Measurements from ENCODE around the gene CFAP53. TPM values are rescaled to one million over a fixed set of nuclear protein-coding genes. Genes with fewer than 3 reads are reported as not detected.
A peak's percentile ranks its signal among the peaks of the same experiment; 100 is the strongest.

CFAP53 gene
- total RNA-seq, 2 experiments from 2014 or later, result 0.37 to 0.44 TPM

GRCh38 chr18:50209311-50209710 is 57.0 kb downstream of the CFAP53 start:
- Mint-ChIP-seq H3K4me3 (no peak overlapping the region), H3K9me3 (ENCODE audit: low read depth) (no peaks in the 10 kb centered on the region), H3K4me1 (peaks cover 2% of the 10 kb centered on the region), H3K27me3 (peaks cover 31% of the 10 kb centered on the region), H3K27ac (no peak overlapping the region), H3K36me3 (ENCODE audit: low read depth) (no peaks in the 10 kb centered on the region)
- DNase-seq (no peak), ATAC-seq (no peak)
- CTCF ChIA-PET, result interaction anchor here (1.6 kb wide), 1 partner anchor 9 kb away, joined by 7 read pairs; no protein-coding TSS in a partner anchor
- intact Hi-C loops (cut with DNase I, micrococcal nuclease), result no loop called here
- POLR2A ChIA-PET, result no interaction called here

DNA sequence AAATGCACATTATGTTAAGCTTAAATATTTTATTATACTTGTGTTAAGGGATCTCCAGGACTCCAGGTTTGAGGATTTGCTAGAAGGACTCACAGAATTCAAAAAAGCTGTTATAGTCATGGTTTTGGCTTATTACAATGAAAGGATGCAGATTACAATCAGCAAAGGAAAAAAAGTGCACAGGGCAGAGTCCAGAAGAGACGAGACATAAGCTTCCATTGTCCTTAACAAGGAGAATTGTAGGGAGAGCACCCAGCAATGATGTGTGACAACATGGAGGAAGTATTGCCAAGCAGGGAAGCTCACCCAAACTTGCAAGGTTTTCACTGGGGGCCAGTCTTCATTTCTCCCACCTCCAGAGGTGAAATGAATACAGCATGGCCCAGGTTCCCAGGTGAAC is 58.6 kb downstream of the CFAP53 start:
- Mint-ChIP-seq H3K27ac (no peak overlapping the region), H3K36me3 (ENCODE audit: low read depth) (no peaks in the 10 kb centered on the region), H3K4me3 (no peak overlapping the region), H3K4me1 (peaks cover 9% of the 10 kb centered on the region), H3K27me3 (peaks cover 41% of the 10 kb centered on the region), H3K9me3 (ENCODE audit: low read depth) (no peaks in the 10 kb centered on the region)
- ATAC-seq (no peak), DNase-seq (no peak)
- intact Hi-C loops (cut with DNase I, micrococcal nuclease), result no loop called here
- POLR2A ChIA-PET, result no interaction called here
- CTCF ChIA-PET, result interaction anchor here (0.8 to 1.6 kb wide), 3 partner anchors 11 to 541 kb away, joined by 3 to 7 read pairs (median 5); partner anchors contain the start of gene MYO5B

- Mint-ChIP-seq H3K4me1 (peaks cover 9% of the 10 kb centered on the region), H3K4me3 (no peak overlapping the region), H3K27me3 (peaks cover 43% of the 10 kb centered on the region), H3K36me3 (ENCODE audit: low read depth) (no peaks in the 10 kb centered on the region), H3K9me3 (ENCODE audit: low read depth) (peaks cover 5% of the 10 kb centered on the region), H3K27ac (no peak overlapping the region)
- ChIA-PET CTCF (interaction anchor here (0.7 to 3.4 kb wide), 10 partner anchors 13 to 693 kb away, joined by 3 to 21 read pairs (median 4); no protein-coding TSS in a partner anchor), POLR2A (no interaction called here)
- ATAC-seq, result no peak
- DNase-seq, result peak; percentile 56
- intact Hi-C loops (cut with DNase I, micrococcal nuclease), result loop anchor here (2.0 to 5.0 kb wide), 3 partner anchors 153 to 197 kb away; no protein-coding TSS in a partner anchor
Measured at GRCh38 chr18:50203801-50204604, 62.3 kb downstream of the CFAP53 start.

- ChIA-PET CTCF (interaction anchor here (1.1 to 3.4 kb wide), 2 partner anchors 9 to 14 kb away, joined by 3 to 21 read pairs; no protein-coding TSS in a partner anchor), POLR2A (no interaction called here)
- peaks cover 9% of the 10 kb centered on the region for H3K4me1 Mint-ChIP-seq
- peaks cover 5% of the 10 kb centered on the region for H3K9me3 Mint-ChIP-seq (ENCODE audit: low read depth)
- intact Hi-C loops (cut with DNase I, micrococcal nuclease), result loop anchor here (5.0 kb wide), 2 partner anchors 156 to 194 kb away; no protein-coding TSS in a partner anchor
- H3K36me3 Mint-ChIP-seq (ENCODE audit: low read depth), result no peaks in the 10 kb centered on the region
- H3K27me3 Mint-ChIP-seq, result peaks cover 56% of the 10 kb centered on the region
- DNase-seq (no peak), ATAC-seq (no peak)
- no peak overlapping the region for H3K4me3 Mint-ChIP-seq
- H3K27ac Mint-ChIP-seq, result no peak overlapping the region
Measured at GRCh38 chr18:50201476-50202018, 64.7 kb downstream of the CFAP53 start.

GRCh38 chr18:50199921-50200320 is 66.4 kb downstream of the CFAP53 start:
- Mint-ChIP-seq H3K36me3 (ENCODE audit: low read depth) (no peaks in the 10 kb centered on the region), H3K4me1 (peaks cover 12% of the 10 kb centered on the region), H3K27me3 (peaks cover 58% of the 10 kb centered on the region), H3K9me3 (ENCODE audit: low read depth) (peaks cover 5% of the 10 kb centered on the region), H3K4me3 (no peak overlapping the region), H3K27ac (no peak overlapping the region)
- intact Hi-C loops (cut with DNase I, micrococcal nuclease), result loop anchor here (5.0 to 10.0 kb wide), 6 partner anchors 88 to 685 kb away; no protein-coding TSS in a partner anchor
- DNase-seq (no peak), ATAC-seq (no peak)
- CTCF ChIA-PET, result no interaction called here
- POLR2A ChIA-PET, result no interaction called here

DNA sequence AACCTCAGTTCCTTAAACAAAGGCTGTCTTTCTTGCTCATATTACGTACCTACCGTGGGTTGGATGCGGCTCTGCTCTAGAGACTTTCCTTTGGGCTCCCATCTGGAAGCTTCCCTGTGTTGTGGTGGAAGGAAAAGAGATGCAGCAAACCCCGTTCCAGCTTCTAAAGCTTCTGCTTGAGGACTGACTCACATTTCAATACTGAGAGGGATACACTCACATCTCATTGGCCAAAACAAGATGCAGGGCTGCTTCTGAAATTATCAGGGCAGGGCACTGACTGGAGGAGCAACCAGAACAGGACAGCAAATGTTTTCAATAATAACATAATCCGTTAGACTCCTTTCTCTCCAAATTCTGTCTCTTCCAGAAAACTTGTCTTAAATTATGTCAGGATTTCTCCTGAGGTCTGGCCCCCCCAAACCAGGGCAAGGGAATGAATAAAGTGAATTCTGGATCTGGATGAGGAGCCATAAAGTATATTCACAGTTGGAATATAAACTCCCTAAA is 66.9 kb downstream of the CFAP53 start:
- H3K27me3 Mint-ChIP-seq, result peaks cover 54% of the 10 kb centered on the region
- H3K4me3 Mint-ChIP-seq, result no peak overlapping the region
- DNase-seq (no peak), ATAC-seq (no peak)
- peaks cover 10% of the 10 kb centered on the region for H3K4me1 Mint-ChIP-seq
- H3K36me3 Mint-ChIP-seq (ENCODE audit: low read depth), result no peaks in the 10 kb centered on the region
- ChIA-PET CTCF (no interaction called here), POLR2A (no interaction called here)
- intact Hi-C loops (cut with DNase I, micrococcal nuclease), result loop anchor here (5.0 to 10.0 kb wide), 4 partner anchors 87 to 685 kb away; no protein-coding TSS in a partner anchor
- H3K9me3 Mint-ChIP-seq (ENCODE audit: low read depth), result peaks cover 5% of the 10 kb centered on the region
- no peak overlapping the region for H3K27ac Mint-ChIP-seq

DNA sequence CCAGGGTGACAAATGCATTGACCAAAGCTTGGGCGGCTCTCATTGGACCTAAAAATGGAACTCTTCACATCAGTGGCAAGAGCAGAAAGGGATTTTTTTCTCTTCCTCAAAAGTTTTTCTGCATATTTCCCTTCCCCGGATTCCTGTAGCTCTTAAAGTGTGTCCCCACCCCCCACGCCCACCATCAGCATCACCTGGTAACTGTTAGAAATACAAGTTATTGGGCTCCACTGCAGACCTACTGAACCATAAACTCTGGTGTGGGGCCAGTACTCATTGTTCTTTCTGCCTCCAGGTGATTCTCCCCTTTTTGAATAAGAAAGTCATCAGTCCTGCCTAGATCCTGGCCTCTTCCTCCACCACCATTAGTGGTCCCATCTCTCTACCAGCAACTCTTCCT is 70.0 kb downstream of the CFAP53 start:
- ATAC-seq (no peak), DNase-seq (no peak)
- CTCF ChIA-PET, result interaction anchor here (0.9 to 3.7 kb wide), 6 partner anchors 9 to 233 kb away, joined by 3 to 15 read pairs (median 4); no protein-coding TSS in a partner anchor
- Mint-ChIP-seq H3K4me1 (peaks cover 6% of the 10 kb centered on the region), H3K36me3 (ENCODE audit: low read depth) (no peaks in the 10 kb centered on the region), H3K9me3 (ENCODE audit: low read depth) (peaks cover 5% of the 10 kb centered on the region), H3K27me3 (peaks cover 61% of the 10 kb centered on the region), H3K27ac (no peak overlapping the region), H3K4me3 (no peak overlapping the region)
- POLR2A ChIA-PET, result no interaction called here
- intact Hi-C loops (cut with DNase I, micrococcal nuclease), result loop anchor here (5.0 to 10.0 kb wide), 4 partner anchors 84 to 681 kb away; no protein-coding TSS in a partner anchor

DNA sequence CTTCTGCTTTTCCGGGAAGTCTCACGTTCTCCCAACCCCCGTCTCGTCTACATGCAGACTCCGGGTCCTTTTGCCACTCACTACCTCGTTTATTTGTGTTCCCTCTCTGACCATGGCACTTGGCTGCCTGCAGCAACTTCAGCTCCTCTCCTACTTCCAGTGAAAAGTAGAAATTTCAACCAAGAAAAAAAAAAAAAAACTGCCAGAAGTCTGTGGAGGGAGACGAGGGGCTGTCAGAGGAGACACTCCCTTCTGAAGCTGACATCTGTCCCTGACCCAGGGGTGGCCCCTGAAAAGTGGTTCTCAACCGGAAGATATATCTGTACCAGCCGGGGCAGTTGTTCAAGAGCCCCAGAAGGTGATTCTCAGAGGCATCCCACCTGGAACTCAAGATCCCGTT is 70.6 kb downstream of the CFAP53 start:
- ChIA-PET CTCF (interaction anchor here (0.9 to 3.7 kb wide), 9 partner anchors 9 to 239 kb away, joined by 3 to 15 read pairs (median 4); no protein-coding TSS in a partner anchor), POLR2A (no interaction called here)
- H3K27ac Mint-ChIP-seq, result no peak overlapping the region
- DNase-seq, result no peak
- H3K36me3 Mint-ChIP-seq (ENCODE audit: low read depth), result no peaks in the 10 kb centered on the region
- ATAC-seq, result no peak
- intact Hi-C loops (cut with DNase I, micrococcal nuclease), result loop anchor here (1.0 to 10.0 kb wide), 5 partner anchors 83 to 681 kb away; no protein-coding TSS in a partner anchor
- peaks cover 61% of the 10 kb centered on the region for H3K27me3 Mint-ChIP-seq
- peak overlapping the region; percentile 26 for H3K4me3 Mint-ChIP-seq
- peaks cover 3% of the 10 kb centered on the region for H3K9me3 Mint-ChIP-seq (ENCODE audit: low read depth)
- H3K4me1 Mint-ChIP-seq, result peaks cover 6% of the 10 kb centered on the region

- peak; percentile 79 for ATAC-seq
- Mint-ChIP-seq H3K27ac (no peak within 1 kb of the TSS), H3K4me1 (peaks cover 12% of the 10 kb centered on the region), H3K27me3 (peaks cover 60% of the 10 kb centered on the region), H3K9me3 (ENCODE audit: low read depth) (no peaks in the 10 kb centered on the region), H3K4me3 (peak within 1 kb of the TSS; percentile 42), H3K36me3 (ENCODE audit: low read depth) (no peaks in the 10 kb centered on the region)
- peak; percentile 81 for DNase-seq
- POLR2A ChIA-PET, result no interaction called here
- CTCF ChIA-PET, result interaction anchor here (0.6 to 3.7 kb wide), 11 partner anchors 8 to 323 kb away, joined by 3 to 15 read pairs (median 3); no protein-coding TSS in a partner anchor
- intact Hi-C loops (cut with DNase I, micrococcal nuclease), result loop anchor here (1.0 to 10.0 kb wide), 5 partner anchors 83 to 680 kb away; no protein-coding TSS in a partner anchor
Measured at GRCh38 chr18:50194631-50195532, 71.4 kb downstream of the CFAP53 start, which contains the start of gene MYO5B. MYO5B (minus strand) TSS chr18:50195147; CDS start chr18:50194793, 354 bp downstream.

- Mint-ChIP-seq H3K4me3 (peak overlapping the region; percentile 42), H3K27me3 (peaks cover 61% of the 10 kb centered on the region), H3K27ac (no peak overlapping the region), H3K9me3 (ENCODE audit: low read depth) (no peaks in the 10 kb centered on the region), H3K36me3 (ENCODE audit: low read depth) (no peaks in the 10 kb centered on the region), H3K4me1 (peaks cover 21% of the 10 kb centered on the region)
- ChIA-PET POLR2A (no interaction called here), CTCF (interaction anchor here (0.6 to 3.7 kb wide), 7 partner anchors 7 to 185 kb away, joined by 3 to 15 read pairs (median 3); no protein-coding TSS in a partner anchor)
- ATAC-seq (no peak), DNase-seq (peak; percentile 14)
- intact Hi-C loops (cut with DNase I, micrococcal nuclease), result loop anchor here (10.0 kb wide), 3 partner anchors 159 to 679 kb away; no protein-coding TSS in a partner anchor
Measured at GRCh38 chr18:50193796-50194630, 72.3 kb downstream of the CFAP53 start.
